ENCODE results near the gene LRRC15.

DNA sequence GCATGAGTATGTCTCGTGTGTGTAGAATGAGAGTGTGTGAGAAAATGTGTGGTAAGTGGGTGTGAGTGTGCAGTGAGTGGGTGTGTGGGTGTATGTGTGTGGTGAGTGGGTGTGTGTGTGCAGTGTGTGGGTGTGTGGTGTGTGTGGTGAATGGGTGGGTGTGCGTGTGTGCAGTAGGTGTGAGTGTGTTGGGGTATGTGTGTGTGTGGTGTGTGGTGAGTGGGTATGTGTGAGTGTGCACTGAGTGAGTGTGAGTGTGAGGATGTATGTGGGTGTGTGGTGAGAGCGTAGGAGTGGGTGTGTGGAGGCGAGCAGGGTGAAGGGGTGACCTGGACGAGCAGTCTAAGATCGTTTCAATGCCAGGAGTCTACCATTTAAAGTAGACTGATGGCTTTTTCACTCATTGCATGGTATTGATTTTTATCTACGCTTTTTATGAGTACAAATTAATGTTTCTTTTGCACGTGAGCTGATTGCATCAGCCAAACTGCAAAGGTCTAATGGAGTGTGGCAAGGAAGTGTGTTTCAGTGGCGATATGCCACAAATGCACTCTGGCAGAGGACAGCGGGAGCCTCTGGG is 16.8 kb downstream of the LRRC15 start:
- TF ChIP-seq POLR2AphosphoS5 (IDR thresholded peaks at IDR 0.05; ENCODE audit: insufficient read depth in 1 of 2, low read depth in 1 of 2) (no peak), CTCF (IDR thresholded peaks at IDR 0.05) (no peak)

Measured in vagina (tissue), 2 donors.